Measurements from ENCODE around the gene SMIM38.

Gene SMIM38

DNA sequence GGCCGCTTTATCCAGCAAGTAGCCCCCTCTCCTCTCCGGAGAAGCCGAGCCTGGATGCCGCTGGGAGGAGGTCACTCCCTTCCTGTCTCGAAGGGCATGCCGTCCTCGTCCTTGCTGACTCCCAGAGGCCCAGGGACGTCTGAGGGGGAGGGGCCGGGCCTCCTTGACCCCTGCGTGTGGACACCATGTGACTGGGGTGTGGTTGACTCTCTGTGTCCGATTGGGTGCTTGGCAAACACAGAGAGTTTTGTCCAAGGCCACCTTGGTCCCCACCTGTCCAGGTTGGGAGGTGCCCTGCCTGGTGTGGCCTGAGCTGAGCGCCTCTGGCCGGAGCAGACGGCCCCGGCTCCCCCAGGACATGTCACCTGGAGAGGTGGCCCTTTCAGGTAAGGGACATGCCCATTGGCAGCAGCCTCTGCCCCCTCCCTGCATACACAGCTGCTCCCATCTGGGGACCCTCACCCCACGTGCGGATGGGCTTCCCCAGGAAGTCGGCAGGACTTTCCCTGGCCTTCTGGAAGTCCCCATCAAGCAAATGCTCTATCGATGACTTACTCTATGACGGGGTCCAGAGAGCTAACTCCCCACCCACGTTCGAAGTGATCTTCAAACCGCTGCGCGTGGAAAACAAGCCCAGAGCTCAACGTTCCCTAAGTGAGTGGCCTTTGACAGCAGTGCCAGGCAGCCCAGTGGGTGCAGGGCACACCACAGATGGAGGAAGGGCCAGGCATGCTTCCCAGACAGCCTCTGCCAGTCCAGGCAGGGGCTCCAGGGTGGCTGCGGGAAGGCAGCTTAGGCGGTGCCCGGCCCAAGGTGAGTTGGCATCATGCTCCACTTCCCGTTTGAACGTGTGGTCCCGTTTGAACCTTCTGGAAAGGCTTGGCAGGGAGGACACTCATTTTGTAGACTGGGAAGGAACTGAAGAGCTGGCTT, at the start of gene SMIM38:
Gene SMIM38 (plus strand): TSS at position 634 of the 933 bp plus-strand sequence. CDS start 1,912 bp downstream, outside the sequence.
- TF ChIP-seq, protein P1, sequence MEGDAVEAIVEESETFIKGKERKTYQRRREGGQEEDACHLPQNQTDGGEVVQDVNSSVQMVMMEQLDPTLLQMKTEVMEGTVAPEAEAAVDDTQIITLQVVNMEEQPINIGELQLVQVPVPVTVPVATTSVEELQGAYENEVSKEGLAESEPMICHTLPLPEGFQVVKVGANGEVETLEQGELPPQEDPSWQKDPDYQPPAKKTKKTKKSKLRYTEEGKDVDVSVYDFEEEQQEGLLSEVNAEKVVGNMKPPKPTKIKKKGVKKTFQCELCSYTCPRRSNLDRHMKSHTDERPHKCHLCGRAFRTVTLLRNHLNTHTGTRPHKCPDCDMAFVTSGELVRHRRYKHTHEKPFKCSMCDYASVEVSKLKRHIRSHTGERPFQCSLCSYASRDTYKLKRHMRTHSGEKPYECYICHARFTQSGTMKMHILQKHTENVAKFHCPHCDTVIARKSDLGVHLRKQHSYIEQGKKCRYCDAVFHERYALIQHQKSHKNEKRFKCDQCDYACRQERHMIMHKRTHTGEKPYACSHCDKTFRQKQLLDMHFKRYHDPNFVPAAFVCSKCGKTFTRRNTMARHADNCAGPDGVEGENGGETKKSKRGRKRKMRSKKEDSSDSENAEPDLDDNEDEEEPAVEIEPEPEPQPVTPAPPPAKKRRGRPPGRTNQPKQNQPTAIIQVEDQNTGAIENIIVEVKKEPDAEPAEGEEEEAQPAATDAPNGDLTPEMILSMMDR (IDR thresholded peaks at IDR 0.05) = no peak

DNA sequence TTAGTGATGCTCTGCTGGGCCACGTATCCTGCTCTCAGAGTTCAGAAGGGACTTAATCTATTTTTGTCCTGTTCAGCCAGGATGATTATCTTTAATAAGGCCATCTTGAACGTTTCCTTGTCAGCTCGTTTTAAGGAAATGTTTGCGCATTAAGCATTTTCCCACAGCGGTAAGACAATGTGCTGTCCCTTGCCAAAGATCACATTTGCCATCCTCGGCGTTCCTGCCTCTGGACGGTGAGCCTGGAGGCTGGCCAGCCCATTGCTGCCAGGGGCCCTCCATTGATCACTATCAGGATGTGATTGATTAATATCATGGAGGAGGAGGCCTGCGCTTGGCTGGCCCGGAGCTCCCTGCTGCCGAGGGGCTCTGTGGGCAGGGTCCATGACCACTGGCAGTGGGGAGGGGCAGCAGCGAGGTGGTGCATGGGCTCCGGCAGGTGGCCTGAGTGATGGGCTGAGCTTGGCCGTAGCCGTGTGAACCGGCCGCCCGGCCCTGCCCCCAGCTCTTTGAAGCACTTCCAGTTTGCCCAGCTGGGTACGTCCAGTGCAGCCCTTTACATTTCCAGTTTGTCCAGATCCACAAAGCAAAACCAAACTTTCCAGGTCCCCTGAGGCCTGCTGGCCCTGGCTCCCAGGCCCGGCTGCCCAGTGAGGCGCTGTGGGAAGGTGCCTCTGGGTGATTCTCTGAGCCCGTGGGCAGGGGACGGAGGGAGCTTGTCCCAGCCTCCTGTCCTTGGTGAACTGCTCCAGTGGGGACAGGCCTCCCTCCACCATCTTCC, 49.5 kb upstream of the SMIM38 start:
- TF ChIP-seq, protein P1 (IDR thresholded peaks at IDR 0.05) = no peak

DNA sequence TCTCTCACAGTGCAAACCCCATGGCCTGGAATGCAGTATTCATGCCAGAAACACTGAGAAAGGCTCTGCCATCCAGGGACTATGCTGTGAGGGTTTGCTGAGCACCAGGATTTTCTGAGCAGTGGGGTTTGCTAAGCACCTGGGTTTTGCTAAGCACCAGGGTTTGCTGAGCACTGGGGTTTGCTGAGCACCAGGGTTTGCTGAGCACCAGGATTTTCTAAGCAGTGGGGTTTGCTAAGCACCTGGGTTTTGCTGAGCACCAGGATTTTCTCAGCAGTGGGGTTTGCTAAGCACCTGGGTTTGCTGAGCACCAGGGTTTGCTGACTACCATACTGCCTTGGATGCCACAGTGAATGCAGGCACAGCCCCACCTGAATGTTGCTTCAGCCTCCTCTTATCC, 48.3 kb upstream of the SMIM38 start:
- TF ChIP-seq, protein P1 (IDR thresholded peaks at IDR 0.05) = no peak

DNA sequence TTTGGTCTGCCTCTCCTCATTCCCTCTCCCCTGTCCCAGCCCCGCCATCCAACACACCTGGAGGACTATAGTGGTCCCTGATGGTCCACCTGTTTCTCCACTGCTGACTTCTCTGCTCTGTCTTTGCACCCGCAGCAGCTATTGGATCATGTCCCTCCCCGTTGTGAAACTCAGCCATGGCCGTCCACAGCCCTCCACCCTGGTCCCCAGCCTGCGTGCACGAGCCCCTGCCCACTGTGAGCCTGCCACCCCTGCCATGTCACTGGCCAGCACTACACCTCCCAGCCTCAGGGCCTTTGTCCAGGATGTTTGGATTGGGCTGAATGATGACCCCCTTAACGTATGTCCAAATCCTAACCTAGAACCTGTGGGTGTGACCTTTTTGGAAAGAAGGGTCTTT, 47.7 kb upstream of the SMIM38 start:
- TF ChIP-seq, protein P1 (IDR thresholded peaks at IDR 0.05) = no peak

DNA sequence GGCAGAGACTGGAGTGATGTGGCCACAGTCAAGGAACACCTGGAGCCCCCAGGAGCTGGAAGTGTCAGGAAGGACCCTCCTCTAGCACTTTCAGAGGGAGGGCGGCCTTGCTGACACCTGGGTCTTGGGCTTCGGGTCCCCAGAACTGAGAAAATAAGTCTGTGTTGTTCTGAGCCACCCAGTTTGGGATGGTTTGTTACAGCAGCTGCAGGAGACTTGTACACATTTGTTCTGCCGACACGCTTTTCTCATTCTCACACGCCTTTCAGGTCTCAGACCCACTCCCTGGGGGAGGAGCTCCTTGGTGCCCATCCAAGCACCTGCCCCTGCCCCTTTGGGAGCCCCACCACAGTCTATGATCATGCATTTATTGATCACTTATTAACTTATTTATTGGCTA, 47.2 kb upstream of the SMIM38 start:
- TF ChIP-seq, protein P1 (IDR thresholded peaks at IDR 0.05) = no peak

DNA sequence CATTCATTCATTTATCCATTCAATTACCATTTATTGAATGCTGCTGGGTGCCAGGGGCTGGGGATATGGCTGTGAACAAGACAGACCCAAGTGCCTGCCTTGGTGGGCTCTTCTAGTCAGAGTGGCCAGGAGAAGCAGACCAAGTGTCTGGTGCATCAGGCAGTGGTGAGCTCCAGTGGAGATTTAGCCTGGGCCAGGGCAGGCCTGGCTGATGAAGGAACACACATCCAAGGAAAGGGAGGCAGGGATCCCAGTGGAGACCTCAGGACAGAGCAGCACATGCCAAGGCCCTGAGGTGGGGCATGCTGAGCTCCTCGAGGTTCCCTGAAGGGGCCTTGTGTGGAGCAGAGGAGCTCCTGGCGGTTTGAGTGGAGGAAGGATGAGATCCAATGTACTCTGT, 46.6 kb upstream of the SMIM38 start:
- TF ChIP-seq, protein P1 (IDR thresholded peaks at IDR 0.05) = no peak

DNA sequence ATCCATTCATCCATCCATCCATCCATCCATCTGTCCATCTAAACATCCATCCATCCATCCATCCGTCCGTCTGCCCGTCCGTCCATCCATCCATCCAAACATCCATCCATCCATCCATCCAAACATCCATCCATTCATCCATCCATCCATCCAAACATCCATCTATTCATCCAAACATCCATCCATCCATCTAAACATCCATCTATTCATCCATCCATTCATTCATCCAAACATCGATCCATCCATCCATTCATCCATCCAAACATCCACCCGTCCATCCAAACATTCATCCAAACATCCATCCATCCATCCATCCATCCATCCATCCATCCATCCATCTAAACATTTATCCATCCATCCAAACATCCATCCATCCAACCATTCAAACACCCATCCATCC, 45.3 kb upstream of the SMIM38 start:
- TF ChIP-seq, protein P1 (IDR thresholded peaks at IDR 0.05) = no peak

All from LNCAP (cell line).